B cell (primary cell): ENCODE data around the gene PIGH. TPM values are rescaled to one million over a fixed set of nuclear protein-coding genes. Genes with fewer than 3 reads are reported as not detected.

Experiments
- ATAC-seq: fragments of 200-7000 bp; cut with Tn5 transposase; one replicate; pipeline ENCODE4 v1.10.0; 2021; ENCODE audit warnings: low read depth, mild to moderate bottlenecking, moderate number of reproducible peaks, moderate library complexity
- CTCF ChIA-PET: fragments of 350-600 bp; sonication (Branson Sonifier 250); formaldehyde crosslinking; loops from one replicate; lab custom pipeline; 2021; ENCODE audit warnings: antibody characterized with exemption, inconsistent platforms; lab: Charles Lee
- POLR2A ChIA-PET: fragments of 350-600 bp; sonication (Branson Sonifier 250); formaldehyde crosslinking; loops from one replicate; lab custom pipeline; 2021; ENCODE audit warnings: antibody characterized with exemption; lab: Charles Lee
- DNase-seq: peaks from one replicate; pipeline ENCODE4 v3.0.0; 2013
- H2AFZ ChIP-seq: 2 replicates; pipeline ENCODE4 v1.6.1; 2012; ENCODE audit warnings: mild to moderate bottlenecking, low read depth, low read length; ENCODE audit not compliant: insufficient read depth, poor library complexity, severe bottlenecking
- H3K27ac ChIP-seq, 2 donors: 1 replicate in 1 of 2; 2 replicates in 1 of 2; pipeline ENCODE4 v1.5.1; 2012 to 2013; ENCODE audit warnings: low read length in 2 of 2, mild to moderate bottlenecking in 2 of 2, moderate library complexity in 1 of 2
- H3K27me3 ChIP-seq, 4 experiments: fragments of 200-600 bp in 1 of 4; sonication (generic) in 1 of 4; replicated peaks in 1 of 4; 1 replicate in 2 of 4; 2 replicates in 2 of 4; pipeline versions ENCODE4 v1.6.1 to v1.7.0; 2013 to 2016; ENCODE audit warnings: low read length in 3 of 4, mild to moderate bottlenecking in 2 of 4, mixed read lengths in 1 of 4, moderate library complexity in 1 of 4; ENCODE audit not compliant: insufficient read depth in 4 of 4, control insufficient read depth in 3 of 4; ENCODE audit errors: control extremely low read depth in 1 of 4
- H3K36me3 ChIP-seq, 2 experiments: replicated peaks in 1 of 2; 1 replicate in 1 of 2; 2 replicates in 1 of 2; pipeline versions ENCODE4 v1.6.1 to v1.7.1; 2013; ENCODE audit warnings: low read length in 1 of 2; ENCODE audit not compliant: insufficient read depth in 2 of 2, control insufficient read depth in 1 of 2; ENCODE audit errors: control extremely low read depth in 1 of 2, extremely low read depth in 1 of 2
- H3K4me1 ChIP-seq, 2 donors: fragments of 200-600 bp in 1 of 2; sonication (generic) in 1 of 2; 1 replicate in 1 of 2; 2 replicates in 1 of 2; pipeline versions ENCODE4 v1.5.1 to v1.6.1; 2013 to 2017; ENCODE audit warnings: low read length in 2 of 2; ENCODE audit not compliant: control insufficient read depth in 2 of 2, insufficient read depth in 2 of 2
- H3K4me2 ChIP-seq: replicated peaks from 2 replicates; pipeline ENCODE3; 2012; ENCODE audit warnings: mild to moderate bottlenecking, low read depth, low read length; ENCODE audit not compliant: poor library complexity, severe bottlenecking
- H3K4me3 ChIP-seq, 5 experiments: fragments of 200-600 bp in 1 of 5; sonication (generic) in 1 of 5; 1 replicate in 3 of 5; 2 replicates in 2 of 5; pipeline versions ENCODE4 v1.5.1 to v1.7.0; 2011 to 2016; ENCODE audit warnings: low read length in 4 of 5, mild to moderate bottlenecking in 4 of 5, low read depth in 2 of 5, control low read depth in 1 of 5, moderate library complexity in 1 of 5; ENCODE audit not compliant: insufficient read depth in 1 of 5; ENCODE audit errors: control extremely low read depth in 1 of 5, extremely low read depth in 1 of 5
- H3K79me2 ChIP-seq: fragments of 200-600 bp; sonication (generic); one replicate; pipeline ENCODE4 v1.6.0; 2016; ENCODE audit warnings: low read length; ENCODE audit not compliant: control insufficient read depth, insufficient read depth
- H3K9ac ChIP-seq: fragments of 200-600 bp; sonication (generic); 2 replicates; pipeline ENCODE4 v1.6.1; 2017; ENCODE audit warnings: mild to moderate bottlenecking, low read length, moderate library complexity
- H3K9me3 ChIP-seq, 3 donors: one replicate each; pipeline versions ENCODE4 v1.6.1 to v1.7.1; 2013; ENCODE audit warnings: low read length in 2 of 3; ENCODE audit not compliant: control insufficient read depth in 2 of 3, insufficient read depth in 1 of 3; ENCODE audit errors: control extremely low read depth in 1 of 3
- H4K20me1 ChIP-seq: 2 replicates; pipeline ENCODE4 v1.6.0; 2012; ENCODE audit warnings: mild to moderate bottlenecking, low read length; ENCODE audit not compliant: insufficient read depth, control insufficient read depth, poor library complexity, severe bottlenecking
- H3K27ac Mint-ChIP-seq: one replicate; pipeline ENCODE4 v1.8.0; 2021; ENCODE audit warnings: mixed read lengths
- H3K27me3 Mint-ChIP-seq: one replicate; pipeline ENCODE4 v1.8.0; 2021; ENCODE audit warnings: mixed read lengths
- H3K4me1 Mint-ChIP-seq: one replicate; pipeline ENCODE4 v1.8.0; 2021; ENCODE audit warnings: mixed read lengths
- H3K4me3 Mint-ChIP-seq: one replicate; pipeline ENCODE4 v1.8.0; 2021; ENCODE audit warnings: mixed read lengths
- H3K9me3 Mint-ChIP-seq: one replicate; pipeline ENCODE4 v1.8.0; 2022; ENCODE audit warnings: mixed read lengths; ENCODE audit not compliant: insufficient read depth
- EZH2 ChIP-seq: IDR thresholded peaks from 2 replicates; pipeline ENCODE4 v1.6.1; 2012; ENCODE audit warnings: borderline replicate concordance, low read depth, mild to moderate bottlenecking, moderate library complexity, low read length; ENCODE audit not compliant: insufficient read depth, poor library complexity, severe bottlenecking
- WGBS: methylation state at CpG from one replicate; pipeline ENCODE4 v1.1.5; 2013; ENCODE audit warnings: missing lambda C conversion rate; ENCODE audit not compliant: insufficient coverage; 5-methylcytosine and 5-hydroxymethylcytosine counted together
- intact Hi-C: fragments of 100-400 bp; cut with micrococcal nuclease; formaldehyde crosslinking; loops from one replicate; pipeline ENCODE4 v1.10.0; 2022
- polyA plus RNA-seq: library from polyadenylated mRNA; depleted of rRNA; stranded (reverse); fragments of >200 nt; gene quantifications from 2 replicates; pipeline ENCODE4 v1.2.3, GENCODE V29; 2012
- total RNA-seq, 2 donors: library from RNA; stranded (reverse); fragments of 120-200 nt in 1 of 2; gene quantifications; 1 replicate in 1 of 2; 2 replicates in 1 of 2; pipeline versions ENCODE4 v1.2.3 to v1.2.4, GENCODE V29; 2013 to 2022
- TF ChIP-seq, protein P1 (sequence below): fragments of 200-600 bp; IDR thresholded peaks from one replicate; pipeline ENCODE4 v1.8.0; 2022; ENCODE audit warnings: antibody characterized with exemption, mild to moderate bottlenecking

PIGH gene
- total and polyA plus RNA-seq, 2 donors (not counting 1 experiment from before 2014, with no cell fraction given) = 26.7 to 48.0 TPM

DNA sequence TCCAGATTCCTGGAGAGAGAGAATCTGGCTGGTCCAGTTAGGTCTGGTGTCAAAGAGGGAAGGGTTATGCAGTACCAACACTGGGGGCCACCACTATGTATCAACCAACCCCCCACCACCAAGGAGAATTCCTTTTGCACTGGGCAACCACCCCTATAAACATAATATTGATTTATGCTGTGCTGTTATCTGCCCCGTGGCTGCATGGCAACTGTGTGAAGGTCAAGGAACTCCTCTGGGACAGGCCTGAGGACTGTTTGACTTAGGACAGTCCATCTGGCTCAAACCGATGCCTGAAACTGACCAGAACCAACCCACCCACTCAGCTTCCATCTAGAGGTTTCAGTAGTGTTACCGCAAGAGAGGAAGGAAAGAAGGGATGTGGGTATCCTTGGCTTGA, 46.5 kb downstream of the PIGH start:
- Histone ChIP-seq H3K4me2 (no peak overlapping the region), H3K36me3 (no peaks in the 10 kb centered on the region), H3K79me2 (no peaks in the 10 kb centered on the region), H2AFZ (no peak overlapping the region), H3K9ac (no peak overlapping the region), H3K9me3 (no peaks in the 10 kb centered on the region), H3K27me3 (peaks cover 0 to 3% (median 0%) of the 10 kb centered on the region in 4 experiments), H3K4me1 (no peaks in the 10 kb centered on the region), H3K4me3 (no peak overlapping the region), H4K20me1 (no peaks in the 10 kb centered on the region), H3K27ac (no peak overlapping the region)
- DNase-seq (no peak), ATAC-seq (no peak)
- no peak for TF ChIP-seq EZH2
- TF ChIP-seq, protein P1, sequence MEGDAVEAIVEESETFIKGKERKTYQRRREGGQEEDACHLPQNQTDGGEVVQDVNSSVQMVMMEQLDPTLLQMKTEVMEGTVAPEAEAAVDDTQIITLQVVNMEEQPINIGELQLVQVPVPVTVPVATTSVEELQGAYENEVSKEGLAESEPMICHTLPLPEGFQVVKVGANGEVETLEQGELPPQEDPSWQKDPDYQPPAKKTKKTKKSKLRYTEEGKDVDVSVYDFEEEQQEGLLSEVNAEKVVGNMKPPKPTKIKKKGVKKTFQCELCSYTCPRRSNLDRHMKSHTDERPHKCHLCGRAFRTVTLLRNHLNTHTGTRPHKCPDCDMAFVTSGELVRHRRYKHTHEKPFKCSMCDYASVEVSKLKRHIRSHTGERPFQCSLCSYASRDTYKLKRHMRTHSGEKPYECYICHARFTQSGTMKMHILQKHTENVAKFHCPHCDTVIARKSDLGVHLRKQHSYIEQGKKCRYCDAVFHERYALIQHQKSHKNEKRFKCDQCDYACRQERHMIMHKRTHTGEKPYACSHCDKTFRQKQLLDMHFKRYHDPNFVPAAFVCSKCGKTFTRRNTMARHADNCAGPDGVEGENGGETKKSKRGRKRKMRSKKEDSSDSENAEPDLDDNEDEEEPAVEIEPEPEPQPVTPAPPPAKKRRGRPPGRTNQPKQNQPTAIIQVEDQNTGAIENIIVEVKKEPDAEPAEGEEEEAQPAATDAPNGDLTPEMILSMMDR = no peak
- Mint-ChIP-seq H3K27me3 (peaks cover 15% of the 10 kb centered on the region), H3K4me3 (no peak overlapping the region), H3K4me1 (no peaks in the 10 kb centered on the region), H3K9me3 (no peaks in the 10 kb centered on the region), H3K27ac (no peak overlapping the region)
- WGBS = 33% methylated on average over 1 of the region's 3 CpGs
- intact Hi-C loops = no loop called here
- ChIA-PET CTCF (interaction anchor here (1.9 kb wide), 1 partner anchor 27 kb away, joined by 7 read pairs; no protein-coding TSS in a partner anchor), POLR2A (no interaction called here)

DNA sequence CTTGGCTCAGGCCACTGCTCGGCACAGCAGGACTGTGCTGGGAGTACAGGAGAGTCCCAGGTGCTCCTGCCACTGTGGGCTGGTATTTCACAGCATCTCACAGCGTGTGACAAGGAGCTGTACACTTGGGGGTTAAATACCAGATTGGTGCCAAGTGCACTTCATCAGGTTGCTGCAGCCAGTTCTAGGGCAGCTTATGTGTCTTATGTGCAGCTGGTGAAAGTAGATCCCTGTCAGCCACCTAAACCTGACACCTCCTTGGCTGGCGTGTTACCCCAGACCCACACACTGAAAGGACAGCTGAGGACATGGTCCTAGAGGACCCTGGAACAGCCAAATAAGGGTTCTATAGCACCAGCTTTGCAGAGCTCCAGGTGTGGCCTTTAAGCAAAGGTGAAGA, 48.1 kb downstream of the PIGH start:
- no peak overlapping the region for H3K27ac ChIP-seq
- Mint-ChIP-seq H3K27me3 (peaks cover 16% of the 10 kb centered on the region), H3K4me3 (no peak overlapping the region), H3K9me3 (no peaks in the 10 kb centered on the region), H3K4me1 (no peaks in the 10 kb centered on the region), H3K27ac (no peak overlapping the region)
- no peaks in the 10 kb centered on the region for H3K4me1 ChIP-seq
- DNase-seq = no peak
- H2AFZ ChIP-seq = no peak overlapping the region
- no peaks in the 10 kb centered on the region for H4K20me1 ChIP-seq
- ChIA-PET POLR2A (no interaction called here), CTCF (no interaction called here)
- no peak overlapping the region for H3K9ac ChIP-seq
- no peak for ATAC-seq
- no peak overlapping the region for H3K4me3 ChIP-seq
- TF ChIP-seq, protein P1 = no peak
- TF ChIP-seq EZH2 = no peak
- 83% methylated on average over 3 of the region's 3 CpGs for whole genome bisulfite sequencing
- no peaks in the 10 kb centered on the region for H3K79me2 ChIP-seq
- H3K36me3 ChIP-seq = no peaks in the 10 kb centered on the region
- intact Hi-C loops = no loop called here
- no peak overlapping the region for H3K4me2 ChIP-seq
- H3K9me3 ChIP-seq = no peaks in the 10 kb centered on the region
- peaks cover 0 to 5% (median 0%) of the 10 kb centered on the region in 4 experiments for H3K27me3 ChIP-seq
